K562 (cell line): ENCODE data around the gene EEF1A2. TPM values are rescaled to one million over a fixed set of nuclear protein-coding genes. Genes with fewer than 3 reads are reported as not detected.

Experiments used
- EGR1 ChIP-seq: fragments of 450-650 bp; conservative IDR thresholded peaks from 2 replicates; pipeline ENCODE4 v1.6.1; 2017; ENCODE audit warnings: mild to moderate bottlenecking
- ETV6 ChIP-seq, 3 experiments: fragments of 150-350 bp in 1 of 3; sonication (generic) in 1 of 3; formaldehyde crosslinking in 1 of 3; IDR thresholded peaks; 2 replicates each; pipeline versions ENCODE4 v1.6.1 to v1.8.0; 2014 to 2022; ENCODE audit warnings: borderline replicate concordance in 2 of 3, low read depth in 2 of 3, antibody characterized with exemption in 1 of 3, low read length in 1 of 3, mild to moderate bottlenecking in 1 of 3, missing genetic modification reagents in 1 of 3
- FOXP1 ChIP-seq: sonication (generic); formaldehyde crosslinking; IDR thresholded peaks from 2 replicates; pipeline ENCODE4 v1.8.0; 2022; ENCODE audit warnings: mild to moderate bottlenecking, missing genetic modification reagents
- HMBOX1 ChIP-seq: sonication (generic); IDR thresholded peaks from 2 replicates; pipeline ENCODE4 v1.6.1; 2016
- IRF1 ChIP-seq: sonication (generic); formaldehyde crosslinking; IDR thresholded peaks from 2 replicates; pipeline ENCODE4 v1.8.0; 2022; ENCODE audit warnings: missing genetic modification reagents, mild to moderate bottlenecking, borderline replicate concordance
- NR3C1 ChIP-seq: sonication (generic); formaldehyde crosslinking; IDR thresholded peaks from 2 replicates; pipeline ENCODE4 v1.8.1; 2022; ENCODE audit warnings: missing genetic modification reagents
- PRDM10 ChIP-seq: fragments of 450-650 bp; IDR thresholded peaks from 2 replicates; pipeline ENCODE4 v1.6.1; 2018; ENCODE audit not compliant: partially characterized antibody
- USF1 ChIP-seq: sonication (generic); formaldehyde crosslinking; IDR thresholded peaks from 2 replicates; pipeline ENCODE4 v1.9.0; 2022; ENCODE audit warnings: mild to moderate bottlenecking, missing genetic modification reagents
- ZBTB33 ChIP-seq: sonication (generic); formaldehyde crosslinking; IDR thresholded peaks from 2 replicates; pipeline ENCODE4 v1.8.1; 2023; ENCODE audit warnings: mild to moderate bottlenecking, missing genetic modification reagents
- ZBTB43 ChIP-seq: sonication (generic); formaldehyde crosslinking; IDR thresholded peaks from 2 replicates; pipeline ENCODE4 v1.8.0; 2023; ENCODE audit warnings: mild to moderate bottlenecking, missing genetic modification reagents
- ZNF282 ChIP-seq: sonication (generic); formaldehyde crosslinking; IDR thresholded peaks from 2 replicates; pipeline ENCODE4 v1.8.1; 2023; ENCODE audit warnings: missing genetic modification reagents
- ZNF511 ChIP-seq: sonication (generic); formaldehyde crosslinking; IDR thresholded peaks from 2 replicates; pipeline ENCODE4 v1.8.0; 2022; ENCODE audit warnings: mild to moderate bottlenecking, missing genetic modification reagents
- polyA plus RNA-seq, 8 experiments: library from polyadenylated mRNA; depleted of rRNA in 4 of 8; stranded (reverse) in 5 of 8; unstranded in 3 of 8; fragments of >200 nt; fragmentation: Nextera tagmentation in 2 of 8; fragmentation: Illumina TruSeq in 1 of 8; extraction: Ambion mirVana in 2 of 8; extraction: Trizol in 1 of 8; gene quantifications; 2 replicates each; pipeline versions ENCODE4 v1.2.1 to v1.2.3, GENCODE V29; 2011 to 2014; ENCODE audit warnings: inconsistent platforms in 1 of 8, missing spikeins in 1 of 8
- total RNA-seq, 7 experiments: library from RNA; depleted of rRNA in 6 of 7; stranded (reverse); fragments of >200 nt in 6 of 7; fragmentation: Illumina TruSeq in 2 of 7; extraction: Trizol in 2 of 7; gene quantifications; 2 replicates each; pipeline versions ENCODE4 v1.2.1 to v1.2.3, GENCODE V29; 2011 to 2021; ENCODE audit warnings: low replicate concordance in 1 of 7

Gene EEF1A2
- total and polyA plus RNA-seq, 9 of the 15 experiments (the other 6 are each of a cell fraction or from before 2014, with no cell fraction given) = 0.04 to 29.6 (median 11.5) TPM

GRCh38 chr20:63534831-63535651 is 36.2 kb upstream of the EEF1A2 start (continued):
- TF ChIP-seq ZBTB33 (CRISPR knock-in tag) = peak; percentile 87
- 0 out of 2 replicates have a peak, but pooled peaks have one; percentile 71 for TF ChIP-seq ZBTB43 (CRISPR knock-in tag)
- TF ChIP-seq PRDM10 = no peak
- peak; percentile 70; the same call in 1 of the 2 replicates for TF ChIP-seq FOXP1 (CRISPR knock-in tag)
- no peak for TF ChIP-seq HMBOX1
- TF ChIP-seq IRF1 = 0 out of 2 replicates have a peak, but pooled peaks have one; percentile 53
- peak; percentile 59; the same call in 1 of the 2 replicates for TF ChIP-seq ZNF511 (CRISPR knock-in tag)
- no peak for TF ChIP-seq EGR1
- peak; percentile 45; the same call in 1 of the 2 replicates for TF ChIP-seq ZNF282 (CRISPR knock-in tag)
- 0 out of 2 replicates have a peak, but pooled peaks have one; percentile 42 for TF ChIP-seq NR3C1 (CRISPR knock-in tag)
- no peak for TF ChIP-seq ETV6 (IDR thresholded peaks at IDR 0.05; ENCODE audit: borderline replicate concordance in 1 of 2, low read depth in 2 of 2, low read length in 1 of 2)
- TF ChIP-seq ETV6 (CRISPR knock-in tag; IDR thresholded peaks at IDR 0.05; ENCODE audit: borderline replicate concordance) = peak; percentile 89
- peak; percentile 36; the same call in 1 of the 2 replicates for TF ChIP-seq USF1 (CRISPR knock-in tag)
